ENCODE results near the gene TSC22D1. TPM values are rescaled to one million over a fixed set of nuclear protein-coding genes. Genes with fewer than 3 reads are reported as not detected.
"Not testable (repeated sequence)": the region's sequence is repeated elsewhere in the genome, so short reads cannot be mapped to it uniquely, and the experiment has no call there.

Gene TSC22D1
- total RNA-seq, 1 experiment from 2014 or later, result 37.2 TPM

GRCh38 chr13:44605275-44605674 lies 29.1 kb upstream of the TSC22D1 start:
- intact Hi-C loops (cut with micrococcal nuclease; ENCODE audit: unreplicated experiment), result no loop called here
- Mint-ChIP-seq H3K4me1 (ENCODE audit: low read depth, unreplicated experiment) (no peaks in the 10 kb centered on the region), H3K36me3 (ENCODE audit: insufficient read depth, unreplicated experiment) (no peaks in the 10 kb centered on the region), H3K27ac (ENCODE audit: unreplicated experiment) (no peak overlapping the region), H3K9me3 (ENCODE audit: low read depth, unreplicated experiment) (no peaks in the 10 kb centered on the region), H3K27me3 (ENCODE audit: unreplicated experiment) (no peaks in the 10 kb centered on the region), H3K4me3 (ENCODE audit: low read depth, unreplicated experiment) (no peak overlapping the region)
- TF ChIP-seq CTCF (IDR thresholded peaks at IDR 0.05; ENCODE audit: unreplicated experiment), result no peak
- CTCF ChIA-PET, result no interaction called here
- no TSS peak for BruUV-seq (replicated peaks)
- DNase-seq, result no peak

GRCh38 chr13:44601586-44601985 lies 25.5 kb upstream of the TSC22D1 start:
- no peak overlapping the region for H3K27ac Mint-ChIP-seq (ENCODE audit: unreplicated experiment)
- H3K27me3 Mint-ChIP-seq (ENCODE audit: unreplicated experiment), result no peaks in the 10 kb centered on the region
- H3K4me1 Mint-ChIP-seq (ENCODE audit: low read depth, unreplicated experiment), result no peaks in the 10 kb centered on the region
- H3K4me3 Mint-ChIP-seq (ENCODE audit: low read depth, unreplicated experiment), result no peak overlapping the region
- TF ChIP-seq CTCF (IDR thresholded peaks at IDR 0.05; ENCODE audit: unreplicated experiment), result no peak
- no peak for DNase-seq
- intact Hi-C loops (cut with micrococcal nuclease; ENCODE audit: unreplicated experiment), result no loop called here
- no peaks in the 10 kb centered on the region for H3K36me3 Mint-ChIP-seq (ENCODE audit: insufficient read depth, unreplicated experiment)
- CTCF ChIA-PET, result no interaction called here
- no TSS peak for BruUV-seq (replicated peaks)
- no peaks in the 10 kb centered on the region for H3K9me3 Mint-ChIP-seq (ENCODE audit: low read depth, unreplicated experiment)

GRCh38 chr13:44593861-44594592 lies 17.9 kb upstream of the TSC22D1 start:
- H3K36me3 Mint-ChIP-seq (ENCODE audit: insufficient read depth, unreplicated experiment); H3K9me3 Mint-ChIP-seq (ENCODE audit: low read depth, unreplicated experiment); DNase-seq; CTCF ChIA-PET; H3K27ac Mint-ChIP-seq (ENCODE audit: unreplicated experiment); BruUV-seq (replicated peaks); H3K4me1 Mint-ChIP-seq (ENCODE audit: low read depth, unreplicated experiment); H3K27me3 Mint-ChIP-seq (ENCODE audit: unreplicated experiment); intact Hi-C loops (cut with micrococcal nuclease; ENCODE audit: unreplicated experiment); H3K4me3 Mint-ChIP-seq (ENCODE audit: low read depth, unreplicated experiment): not testable (repeated sequence)

DNA sequence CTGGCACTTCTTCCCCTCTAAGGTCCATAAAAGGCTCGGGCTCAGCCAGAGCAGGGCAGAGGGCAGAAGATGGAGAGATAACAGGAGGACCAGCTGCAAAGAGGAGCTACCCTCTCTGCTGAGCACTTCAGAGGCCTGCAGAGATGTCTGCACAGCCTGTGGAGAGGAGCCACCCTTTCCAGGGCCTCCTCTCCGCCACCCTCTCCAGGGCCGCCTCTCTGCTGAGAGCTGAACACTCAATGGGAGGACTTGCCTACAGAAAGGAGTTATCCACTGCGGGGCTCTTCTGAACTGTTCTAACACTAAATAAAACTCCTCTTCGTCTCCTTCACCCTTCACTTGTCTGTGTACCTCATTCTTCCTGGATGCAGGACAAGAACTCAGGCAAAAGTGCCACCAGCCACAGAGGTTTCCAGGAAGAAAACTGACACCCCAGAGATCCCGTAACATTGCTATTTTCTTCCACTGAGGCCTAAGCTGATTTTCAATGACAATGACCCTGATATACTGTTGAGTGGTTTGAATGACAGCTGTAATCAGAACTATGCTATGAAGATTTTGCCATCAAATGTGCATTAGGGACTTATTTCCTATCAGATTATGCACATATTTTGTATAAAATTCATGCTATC lies 16.2 kb upstream of the TSC22D1 start:
- Mint-ChIP-seq H3K27me3 (ENCODE audit: unreplicated experiment) (no peaks in the 10 kb centered on the region), H3K4me3 (ENCODE audit: low read depth, unreplicated experiment) (no peak overlapping the region), H3K9me3 (ENCODE audit: low read depth, unreplicated experiment) (peaks cover 2% of the 10 kb centered on the region), H3K36me3 (ENCODE audit: insufficient read depth, unreplicated experiment) (no peaks in the 10 kb centered on the region), H3K4me1 (ENCODE audit: low read depth, unreplicated experiment) (no peaks in the 10 kb centered on the region), H3K27ac (ENCODE audit: unreplicated experiment) (no peak overlapping the region)
- BruUV-seq (replicated peaks), result no TSS peak
- TF ChIP-seq CTCF (IDR thresholded peaks at IDR 0.05; ENCODE audit: unreplicated experiment), result no peak
- CTCF ChIA-PET, result no interaction called here
- no peak for DNase-seq
- intact Hi-C loops (cut with micrococcal nuclease; ENCODE audit: unreplicated experiment), result no loop called here

DNA sequence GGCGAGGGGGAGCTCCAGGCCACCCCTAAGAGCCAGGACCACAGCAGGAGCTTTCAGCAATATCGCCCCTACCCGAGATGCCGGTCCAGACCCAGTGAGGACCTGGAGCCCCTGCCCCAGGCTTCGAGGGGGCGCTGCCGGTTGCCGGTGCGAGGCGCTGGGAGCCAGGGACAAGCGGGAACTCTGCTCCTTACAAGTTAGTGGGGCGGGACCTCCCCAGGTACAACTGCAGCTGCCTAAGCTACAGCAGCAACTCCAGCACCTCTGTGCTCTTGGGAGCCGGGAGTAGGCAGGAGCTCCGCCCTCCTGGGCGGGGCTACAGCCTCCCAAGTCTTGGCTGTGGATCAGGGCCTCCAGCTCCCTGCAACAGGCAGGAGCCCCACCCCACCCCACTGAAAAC lies 15.2 kb upstream of the TSC22D1 start:
- Mint-ChIP-seq H3K27ac (ENCODE audit: unreplicated experiment) (no peak overlapping the region), H3K4me1 (ENCODE audit: low read depth, unreplicated experiment) (no peaks in the 10 kb centered on the region), H3K27me3 (ENCODE audit: unreplicated experiment) (no peaks in the 10 kb centered on the region), H3K9me3 (ENCODE audit: low read depth, unreplicated experiment) (peaks cover 2% of the 10 kb centered on the region), H3K4me3 (ENCODE audit: low read depth, unreplicated experiment) (no peak overlapping the region), H3K36me3 (ENCODE audit: insufficient read depth, unreplicated experiment) (no peaks in the 10 kb centered on the region)
- BruUV-seq (replicated peaks), result no TSS peak
- TF ChIP-seq CTCF (IDR thresholded peaks at IDR 0.05; ENCODE audit: unreplicated experiment), result no peak
- CTCF ChIA-PET, result no interaction called here
- intact Hi-C loops (cut with micrococcal nuclease; ENCODE audit: unreplicated experiment), result no loop called here
- no peak for DNase-seq
